Smooth muscle cell (in vitro differentiated cells): Measurements from ENCODE around the gene NRG3. TPM values are rescaled to one million over a fixed set of nuclear protein-coding genes. Genes with fewer than 3 reads are reported as not detected.

Source experiments
- DNase-seq: peaks from one replicate; lab custom pipeline; 2025; ENCODE audit not compliant: unreplicated experiment; lab: John Stamatoyannopoulos, UW
- H2AFZ ChIP-seq: fragments of 200-600 bp; sonication (generic); 2 replicates; pipeline ENCODE4 v1.6.0; 2016; ENCODE audit warnings: antibody characterized with exemption, low read depth, mild to moderate bottlenecking
- H3F3A ChIP-seq: fragments of 200-600 bp; sonication (generic); 2 replicates; pipeline ENCODE4 v1.6.0; 2017; ENCODE audit warnings: antibody characterized with exemption, low read depth
- H3K27ac ChIP-seq: fragments of 200-600 bp; sonication (generic); 2 replicates; pipeline ENCODE4 v1.5.1; 2016; ENCODE audit warnings: low read depth, mild to moderate bottlenecking
- H3K27me3 ChIP-seq: fragments of 200-600 bp; sonication (generic); 2 replicates; pipeline ENCODE4 v1.6.1; 2016; ENCODE audit warnings: low read depth, mild to moderate bottlenecking
- H3K36me3 ChIP-seq: fragments of 200-600 bp; sonication (generic); 2 replicates; pipeline ENCODE4 v1.5.1; 2016; ENCODE audit warnings: low read depth
- H3K4me1 ChIP-seq: fragments of 200-600 bp; sonication (generic); 2 replicates; pipeline ENCODE4 v1.5.1; 2016; ENCODE audit warnings: low read depth
- H3K4me2 ChIP-seq: fragments of 200-600 bp; sonication (generic); 2 replicates; pipeline ENCODE4 v1.6.0; 2016; ENCODE audit warnings: mild to moderate bottlenecking
- H3K4me3 ChIP-seq: fragments of 200-600 bp; sonication (generic); 2 replicates; pipeline ENCODE4 v1.5.1; 2016; ENCODE audit warnings: mild to moderate bottlenecking
- H3K79me2 ChIP-seq: fragments of 200-600 bp; sonication (generic); 2 replicates; pipeline ENCODE4 v1.6.0; 2016; ENCODE audit warnings: low read depth, mild to moderate bottlenecking
- H3K9ac ChIP-seq: fragments of 200-600 bp; sonication (generic); 2 replicates; pipeline ENCODE4 v1.6.0; 2016; ENCODE audit warnings: low read depth
- H3K9me3 ChIP-seq: fragments of 200-600 bp; sonication (generic); replicated peaks from 2 replicates; pipeline ENCODE4 v1.5.1; 2016; ENCODE audit warnings: low read depth
- H4K20me1 ChIP-seq: fragments of 200-600 bp; sonication (generic); 2 replicates; pipeline ENCODE4 v1.6.0; 2016; ENCODE audit warnings: low read depth
- WGBS: methylation state at CpG from one replicate; pipeline ENCODE4 v1.1.7; 2016; ENCODE audit warnings: low lambda C conversion rate; 5-methylcytosine and 5-hydroxymethylcytosine counted together
- polyA plus RNA-seq: library from polyadenylated mRNA; unstranded; fragments of >200 nt; fragmentation: Nextera tagmentation; extraction: Ambion mirVana; gene quantifications from 2 replicates; pipeline ENCODE4 v1.2.1, GENCODE V29; 2016
- total RNA-seq: library from RNA; depleted of rRNA; stranded (reverse); fragments of >200 nt; gene quantifications from 2 replicates; pipeline ENCODE4 v1.2.3, GENCODE V29; 2014
- TF ChIP-seq, protein P1 (sequence below): fragments of 200-600 bp; sonication (generic); IDR thresholded peaks from 2 replicates; pipeline ENCODE4 v1.5.1; 2017; ENCODE audit warnings: borderline replicate concordance, mild to moderate bottlenecking, antibody characterized with exemption; ENCODE audit not compliant: insufficient read depth, poor library complexity, severe bottlenecking

The NRG3 gene
- total and polyA plus RNA-seq, 2 experiments from 2014 or later: 4.0 to 4.8 TPM

- Histone ChIP-seq H3K9me3 (no peaks in the 10 kb centered on the region), H2AFZ (no peak overlapping the region), H3K4me2 (no peak overlapping the region), H3K27me3 (no peaks in the 10 kb centered on the region), H3K79me2 (no peaks in the 10 kb centered on the region), H3K4me3 (no peak overlapping the region), H4K20me1 (no peaks in the 10 kb centered on the region), H3F3A (no peaks in the 10 kb centered on the region), H3K27ac (no peak overlapping the region), H3K9ac (no peak overlapping the region), H3K36me3 (no peaks in the 10 kb centered on the region), H3K4me1 (no peaks in the 10 kb centered on the region)
- WGBS: 54% methylated on average over 6 of the region's 6 CpGs
- TF ChIP-seq, protein P1, sequence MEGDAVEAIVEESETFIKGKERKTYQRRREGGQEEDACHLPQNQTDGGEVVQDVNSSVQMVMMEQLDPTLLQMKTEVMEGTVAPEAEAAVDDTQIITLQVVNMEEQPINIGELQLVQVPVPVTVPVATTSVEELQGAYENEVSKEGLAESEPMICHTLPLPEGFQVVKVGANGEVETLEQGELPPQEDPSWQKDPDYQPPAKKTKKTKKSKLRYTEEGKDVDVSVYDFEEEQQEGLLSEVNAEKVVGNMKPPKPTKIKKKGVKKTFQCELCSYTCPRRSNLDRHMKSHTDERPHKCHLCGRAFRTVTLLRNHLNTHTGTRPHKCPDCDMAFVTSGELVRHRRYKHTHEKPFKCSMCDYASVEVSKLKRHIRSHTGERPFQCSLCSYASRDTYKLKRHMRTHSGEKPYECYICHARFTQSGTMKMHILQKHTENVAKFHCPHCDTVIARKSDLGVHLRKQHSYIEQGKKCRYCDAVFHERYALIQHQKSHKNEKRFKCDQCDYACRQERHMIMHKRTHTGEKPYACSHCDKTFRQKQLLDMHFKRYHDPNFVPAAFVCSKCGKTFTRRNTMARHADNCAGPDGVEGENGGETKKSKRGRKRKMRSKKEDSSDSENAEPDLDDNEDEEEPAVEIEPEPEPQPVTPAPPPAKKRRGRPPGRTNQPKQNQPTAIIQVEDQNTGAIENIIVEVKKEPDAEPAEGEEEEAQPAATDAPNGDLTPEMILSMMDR: no peak
- no peak for DNase-seq
These were observed 413.5 kb downstream of the NRG3 start for GRCh38 chr10:82288461-82288881.

GRCh38 chr10:82289945-82290344 lies 415.0 kb downstream of the NRG3 start:
- H3F3A ChIP-seq: no peaks in the 10 kb centered on the region
- H3K9ac ChIP-seq: no peak overlapping the region
- H3K4me3 ChIP-seq: no peak overlapping the region
- no peaks in the 10 kb centered on the region for H3K27me3 ChIP-seq
- no peak overlapping the region for H3K4me2 ChIP-seq
- no peaks in the 10 kb centered on the region for H4K20me1 ChIP-seq
- H3K79me2 ChIP-seq: no peaks in the 10 kb centered on the region
- no peaks in the 10 kb centered on the region for H3K36me3 ChIP-seq
- H3K9me3 ChIP-seq: no peaks in the 10 kb centered on the region
- no peak for DNase-seq
- no peak overlapping the region for H2AFZ ChIP-seq
- no peak overlapping the region for H3K27ac ChIP-seq
- 91% methylated on average over 3 of the region's 3 CpGs for WGBS
- H3K4me1 ChIP-seq: no peaks in the 10 kb centered on the region
- TF ChIP-seq, protein P1: no peak

- Histone ChIP-seq H3K9me3 (no peaks in the 10 kb centered on the region), H4K20me1 (no peaks in the 10 kb centered on the region), H2AFZ (no peak overlapping the region), H3K27ac (no peak overlapping the region), H3K4me2 (no peak overlapping the region), H3K36me3 (no peaks in the 10 kb centered on the region), H3K4me1 (no peaks in the 10 kb centered on the region), H3K79me2 (no peaks in the 10 kb centered on the region), H3F3A (no peaks in the 10 kb centered on the region), H3K9ac (no peak overlapping the region), H3K27me3 (no peaks in the 10 kb centered on the region), H3K4me3 (no peak overlapping the region)
- TF ChIP-seq, protein P1: no peak
- no peak for DNase-seq
- WGBS: 91% methylated on average over 3 of the region's 3 CpGs
These were observed 419.9 kb downstream of the NRG3 start for GRCh38 chr10:82294874-82295378.

- Histone ChIP-seq H3F3A (no peaks in the 10 kb centered on the region), H3K27ac (no peak overlapping the region), H3K27me3 (no peaks in the 10 kb centered on the region), H4K20me1 (no peaks in the 10 kb centered on the region), H3K9ac (no peak overlapping the region), H3K4me2 (no peak overlapping the region), H3K79me2 (no peaks in the 10 kb centered on the region), H3K4me3 (no peak overlapping the region), H3K36me3 (no peaks in the 10 kb centered on the region), H3K9me3 (no peaks in the 10 kb centered on the region), H2AFZ (no peak overlapping the region), H3K4me1 (no peaks in the 10 kb centered on the region)
- WGBS: 86% methylated on average over 4 of the region's 4 CpGs
- no peak for DNase-seq
- TF ChIP-seq, protein P1: no peak
These were observed 433.6 kb downstream of the NRG3 start for GRCh38 chr10:82308641-82309040.
